ENCODE data around the gene DZIP1.

Gene DZIP1

DNA sequence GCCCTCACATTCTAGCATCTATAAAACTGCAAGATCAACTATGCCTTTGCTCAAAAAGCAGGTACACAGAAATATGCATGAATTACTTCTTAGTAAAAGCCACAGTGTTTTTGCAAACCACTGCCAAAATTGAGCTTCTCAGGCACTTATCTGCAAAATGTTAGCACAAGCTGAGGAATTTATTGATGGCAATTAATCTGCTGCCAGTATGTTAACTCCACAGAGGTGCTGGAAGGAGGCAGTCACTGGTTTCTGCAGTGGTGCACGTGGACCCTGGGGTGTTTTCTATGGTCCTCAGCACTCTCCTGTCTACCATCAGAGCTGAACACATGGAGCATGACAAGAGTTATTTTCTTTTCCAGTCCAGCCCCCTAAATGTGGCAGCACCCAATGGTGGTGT, 47.8 kb downstream of the DZIP1 start:
- no peak for TF ChIP-seq ZFX (IDR thresholded peaks at IDR 0.05)
- TF ChIP-seq, protein P1, sequence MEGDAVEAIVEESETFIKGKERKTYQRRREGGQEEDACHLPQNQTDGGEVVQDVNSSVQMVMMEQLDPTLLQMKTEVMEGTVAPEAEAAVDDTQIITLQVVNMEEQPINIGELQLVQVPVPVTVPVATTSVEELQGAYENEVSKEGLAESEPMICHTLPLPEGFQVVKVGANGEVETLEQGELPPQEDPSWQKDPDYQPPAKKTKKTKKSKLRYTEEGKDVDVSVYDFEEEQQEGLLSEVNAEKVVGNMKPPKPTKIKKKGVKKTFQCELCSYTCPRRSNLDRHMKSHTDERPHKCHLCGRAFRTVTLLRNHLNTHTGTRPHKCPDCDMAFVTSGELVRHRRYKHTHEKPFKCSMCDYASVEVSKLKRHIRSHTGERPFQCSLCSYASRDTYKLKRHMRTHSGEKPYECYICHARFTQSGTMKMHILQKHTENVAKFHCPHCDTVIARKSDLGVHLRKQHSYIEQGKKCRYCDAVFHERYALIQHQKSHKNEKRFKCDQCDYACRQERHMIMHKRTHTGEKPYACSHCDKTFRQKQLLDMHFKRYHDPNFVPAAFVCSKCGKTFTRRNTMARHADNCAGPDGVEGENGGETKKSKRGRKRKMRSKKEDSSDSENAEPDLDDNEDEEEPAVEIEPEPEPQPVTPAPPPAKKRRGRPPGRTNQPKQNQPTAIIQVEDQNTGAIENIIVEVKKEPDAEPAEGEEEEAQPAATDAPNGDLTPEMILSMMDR (conservative IDR thresholded peaks at IDR 0.05): no peak
- H3K27ac ChIP-seq: no peak overlapping the region

DNA sequence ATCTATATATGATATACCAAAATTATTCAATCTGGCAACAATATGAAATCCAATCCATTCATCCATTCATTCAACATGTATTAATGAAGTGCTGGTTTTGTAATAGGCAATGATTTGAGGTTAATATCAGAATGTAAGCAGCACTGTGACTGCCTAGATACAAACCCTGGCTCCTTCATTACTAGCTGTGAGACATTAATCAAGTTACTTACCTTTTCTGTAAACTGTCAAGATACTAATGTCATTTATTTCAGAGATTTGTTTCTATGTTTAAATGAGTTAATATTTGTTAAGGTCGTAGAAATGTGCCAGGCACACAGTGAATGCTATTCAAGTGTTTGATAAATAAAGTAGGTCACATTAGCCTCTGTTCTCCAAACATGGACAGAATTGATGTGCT, 51.0 kb downstream of the DZIP1 start:
- TF ChIP-seq ZFX (IDR thresholded peaks at IDR 0.05): no peak
- TF ChIP-seq, protein P1 (conservative IDR thresholded peaks at IDR 0.05): no peak

DNA sequence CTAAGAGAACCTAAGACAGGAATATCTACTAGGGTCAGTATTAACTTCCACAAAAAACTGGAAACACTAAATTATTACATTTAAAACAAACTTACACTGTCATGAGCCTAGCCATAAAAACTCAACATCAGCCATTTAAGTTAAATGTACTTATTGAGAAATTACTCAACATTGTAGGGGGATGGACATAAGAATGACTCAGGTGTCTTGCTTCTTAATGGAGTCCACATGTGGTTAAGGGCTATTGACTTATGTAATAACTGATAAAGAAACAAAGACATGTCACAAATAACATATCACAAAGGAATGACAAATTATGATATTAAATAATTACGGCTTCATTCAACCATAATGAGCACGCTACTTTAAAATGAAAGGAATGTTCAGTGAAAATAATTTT, 55.8 kb downstream of the DZIP1 start:
- no peak overlapping the region for H3K27ac ChIP-seq
- TF ChIP-seq, protein P1 (conservative IDR thresholded peaks at IDR 0.05): no peak
- no peak for TF ChIP-seq ZFX (IDR thresholded peaks at IDR 0.05)

More for the DNA sequence above, 51.0 kb downstream of the DZIP1 start:
- no peak overlapping the region for H3K27ac ChIP-seq

DNA sequence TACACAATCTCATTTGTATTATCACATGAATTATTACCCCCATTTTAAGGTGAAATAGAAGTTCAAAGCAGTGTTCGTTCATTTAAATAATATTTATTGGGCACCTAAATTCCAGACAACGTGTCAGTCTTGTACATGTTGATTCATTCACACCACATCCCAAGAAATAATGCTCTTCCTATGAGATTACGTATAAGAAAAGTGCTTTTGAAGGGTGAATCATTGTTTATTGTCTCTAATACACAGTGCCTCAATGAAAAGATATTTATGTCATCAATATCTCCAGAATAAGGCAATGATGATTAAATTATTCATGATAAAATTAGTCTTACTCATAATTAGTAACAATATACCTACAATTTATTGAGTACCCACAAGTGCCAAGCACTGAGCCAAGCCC, 56.4 kb downstream of the DZIP1 start:
- no peak overlapping the region for H3K27ac ChIP-seq
- TF ChIP-seq ZFX (IDR thresholded peaks at IDR 0.05): no peak
- TF ChIP-seq, protein P1 (conservative IDR thresholded peaks at IDR 0.05): no peak

DNA sequence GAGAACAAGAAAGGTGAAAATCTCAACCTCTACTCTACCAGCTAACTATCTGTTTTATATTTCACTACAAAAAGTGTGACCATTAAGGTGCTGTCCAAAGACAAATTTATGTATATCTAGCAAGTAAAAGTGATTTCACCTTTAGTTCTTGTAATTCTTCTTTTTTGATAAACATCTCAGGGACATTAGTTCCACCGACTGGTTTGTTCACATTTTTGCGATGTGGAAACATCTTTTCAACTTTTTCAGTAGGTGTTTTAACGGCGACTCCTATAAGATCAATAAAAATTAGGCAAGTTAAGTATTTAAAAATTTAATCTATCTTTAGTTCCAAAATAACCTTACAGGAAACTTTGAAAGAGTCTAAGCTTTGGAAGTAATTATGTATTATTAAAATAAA, 58.6 kb downstream of the DZIP1 start:
- H3K27ac ChIP-seq: no peak overlapping the region
- TF ChIP-seq ZFX (IDR thresholded peaks at IDR 0.05): no peak
- TF ChIP-seq, protein P1 (conservative IDR thresholded peaks at IDR 0.05): no peak

DNA sequence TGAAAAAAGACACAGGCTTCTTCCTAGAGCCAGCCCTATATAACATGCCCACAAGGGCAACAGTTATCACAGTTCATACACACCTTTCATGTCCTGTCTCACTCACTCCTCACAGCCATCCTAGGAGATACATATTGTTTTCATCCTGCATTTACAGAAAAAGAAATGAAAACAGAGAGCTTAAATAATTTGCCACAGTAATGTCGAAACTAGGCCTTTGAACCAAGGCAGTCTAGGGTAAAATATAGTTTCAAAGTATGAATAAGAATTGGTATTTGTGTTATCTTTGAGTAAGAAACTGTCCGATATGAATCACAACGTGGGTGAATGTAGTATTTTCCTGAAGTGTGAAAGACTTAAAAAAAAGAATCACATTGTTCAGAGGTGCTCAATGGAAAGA, 65.2 kb downstream of the DZIP1 start:
- TF ChIP-seq ZFX (IDR thresholded peaks at IDR 0.05): no peak
- TF ChIP-seq, protein P1 (conservative IDR thresholded peaks at IDR 0.05): no peak
- no peak overlapping the region for H3K27ac ChIP-seq

DNA sequence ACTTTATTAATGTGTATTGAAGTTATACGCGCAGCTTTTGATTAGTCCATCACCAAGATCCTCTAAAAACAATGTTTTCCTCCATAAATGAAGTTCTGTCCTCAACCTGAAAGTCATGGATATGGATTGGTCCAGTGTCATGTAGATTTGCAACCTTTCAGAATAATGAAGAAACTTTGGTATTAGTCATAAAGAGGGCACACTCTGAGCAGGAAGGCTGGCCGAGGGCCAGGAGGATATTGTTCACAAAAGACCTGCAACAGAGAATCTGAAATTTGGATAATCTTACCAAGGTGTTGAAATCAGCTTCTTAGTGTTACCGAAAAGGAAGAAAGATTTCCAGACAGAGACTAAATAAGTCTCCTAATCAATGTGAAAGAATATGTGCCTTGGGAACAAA, 71.3 kb downstream of the DZIP1 start:
- no peak overlapping the region for H3K27ac ChIP-seq
- no peak for TF ChIP-seq ZFX (IDR thresholded peaks at IDR 0.05)
- TF ChIP-seq, protein P1 (conservative IDR thresholded peaks at IDR 0.05): no peak

Data from C4-2B (cell line).